ENCODE results near the gene FOXL3. TPM values are rescaled to one million over a fixed set of nuclear protein-coding genes. Genes with fewer than 3 reads are reported as not detected.

Gene FOXL3
- total and polyA plus RNA-seq, 11 donors: not detected

DNA sequence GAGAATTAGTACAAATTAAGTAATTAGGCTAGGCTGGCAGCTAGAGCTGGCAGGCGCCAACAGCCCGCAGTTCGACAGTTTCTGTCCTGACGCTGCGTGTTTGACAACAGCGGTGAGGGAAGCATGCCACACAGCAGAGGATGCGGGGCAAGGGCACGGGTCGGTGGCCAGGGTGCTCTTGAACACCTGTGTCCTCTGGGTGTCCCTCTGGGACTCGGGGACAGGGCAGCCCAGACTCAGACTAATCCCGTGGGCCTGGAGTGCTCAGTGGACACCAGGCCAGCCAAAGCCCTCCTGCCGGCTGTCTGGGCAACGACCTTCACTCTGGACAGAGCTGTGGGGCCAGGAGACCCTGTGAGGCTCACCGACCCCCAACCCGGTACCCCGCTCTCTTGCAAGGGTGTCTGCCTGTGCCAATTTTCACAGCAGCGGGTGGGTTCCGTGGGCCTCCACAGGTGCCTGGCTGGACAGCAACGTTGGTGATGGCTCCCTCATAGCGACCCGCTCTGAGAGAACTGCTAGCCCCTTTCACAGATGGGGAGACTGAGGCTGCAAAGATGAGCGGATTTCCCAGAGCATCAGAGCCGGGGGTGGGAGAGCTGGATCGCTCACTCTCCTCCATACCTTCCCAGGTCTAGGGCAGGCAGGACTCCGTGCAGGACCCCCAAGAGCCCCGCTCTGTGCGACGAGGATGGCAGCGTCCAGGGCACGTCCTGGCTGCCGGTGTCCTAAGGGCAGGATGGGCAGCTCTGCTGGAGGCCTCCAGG is 48.5 kb downstream of the FOXL3 start:
- 90 to 95% (median 93%) methylated on average over 10 to 31 of the region's 31 CpGs for WGBS, 4 donors
- DNase-seq (peak in 2 of 5 donors; percentile 16 to 23), ATAC-seq (no peak)
- no peaks in the 10 kb centered on the region for H3K36me3 ChIP-seq
- no peak overlapping the region for H3K4me3 ChIP-seq
- intact Hi-C loops (cut with DNase I): loop anchor here in 6 of 10 donors (5.0 to 10.0 kb wide), 4 partner anchors 174 to 326 kb away; partner anchors contain the start of gene PDGFA (in 3 of the 6)
- TF ChIP-seq, protein P1, sequence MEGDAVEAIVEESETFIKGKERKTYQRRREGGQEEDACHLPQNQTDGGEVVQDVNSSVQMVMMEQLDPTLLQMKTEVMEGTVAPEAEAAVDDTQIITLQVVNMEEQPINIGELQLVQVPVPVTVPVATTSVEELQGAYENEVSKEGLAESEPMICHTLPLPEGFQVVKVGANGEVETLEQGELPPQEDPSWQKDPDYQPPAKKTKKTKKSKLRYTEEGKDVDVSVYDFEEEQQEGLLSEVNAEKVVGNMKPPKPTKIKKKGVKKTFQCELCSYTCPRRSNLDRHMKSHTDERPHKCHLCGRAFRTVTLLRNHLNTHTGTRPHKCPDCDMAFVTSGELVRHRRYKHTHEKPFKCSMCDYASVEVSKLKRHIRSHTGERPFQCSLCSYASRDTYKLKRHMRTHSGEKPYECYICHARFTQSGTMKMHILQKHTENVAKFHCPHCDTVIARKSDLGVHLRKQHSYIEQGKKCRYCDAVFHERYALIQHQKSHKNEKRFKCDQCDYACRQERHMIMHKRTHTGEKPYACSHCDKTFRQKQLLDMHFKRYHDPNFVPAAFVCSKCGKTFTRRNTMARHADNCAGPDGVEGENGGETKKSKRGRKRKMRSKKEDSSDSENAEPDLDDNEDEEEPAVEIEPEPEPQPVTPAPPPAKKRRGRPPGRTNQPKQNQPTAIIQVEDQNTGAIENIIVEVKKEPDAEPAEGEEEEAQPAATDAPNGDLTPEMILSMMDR (IDR thresholded peaks at IDR 0.05): no peak
- no peak for TF ChIP-seq POLR2A (IDR thresholded peaks at IDR 0.05)
- H3K27me3 ChIP-seq: no peaks in the 10 kb centered on the region
- no peak overlapping the region for H3K27ac ChIP-seq
- peaks cover 0 to 29% (median 7%) of the 10 kb centered on the region in 12 donors for H3K4me1 ChIP-seq
- H3K9me3 ChIP-seq: no peaks in the 10 kb centered on the region

GRCh38 chr7:339062-339342 is 49.0 kb downstream of the FOXL3 start:
- no peak overlapping the region for H3K27ac ChIP-seq
- H3K4me1 ChIP-seq: peaks cover 0 to 26% (median 7%) of the 10 kb centered on the region in 12 donors
- ATAC-seq (no peak), DNase-seq (no peak)
- no peak for TF ChIP-seq POLR2A (IDR thresholded peaks at IDR 0.05)
- TF ChIP-seq, protein P1 (IDR thresholded peaks at IDR 0.05): no peak
- no peak overlapping the region for H3K4me3 ChIP-seq
- no peaks in the 10 kb centered on the region for H3K36me3 ChIP-seq
- H3K9me3 ChIP-seq: no peaks in the 10 kb centered on the region
- no peaks in the 10 kb centered on the region for H3K27me3 ChIP-seq
- intact Hi-C loops (cut with DNase I): loop anchor here in 6 of 10 donors (5.0 to 10.0 kb wide), 4 partner anchors 173 to 326 kb away; partner anchors contain the start of gene PDGFA (in 3 of the 6)
- WGBS, 4 donors: 67 to 83% (median 78%) methylated on average over 2 to 3 of the region's 3 CpGs

DNA sequence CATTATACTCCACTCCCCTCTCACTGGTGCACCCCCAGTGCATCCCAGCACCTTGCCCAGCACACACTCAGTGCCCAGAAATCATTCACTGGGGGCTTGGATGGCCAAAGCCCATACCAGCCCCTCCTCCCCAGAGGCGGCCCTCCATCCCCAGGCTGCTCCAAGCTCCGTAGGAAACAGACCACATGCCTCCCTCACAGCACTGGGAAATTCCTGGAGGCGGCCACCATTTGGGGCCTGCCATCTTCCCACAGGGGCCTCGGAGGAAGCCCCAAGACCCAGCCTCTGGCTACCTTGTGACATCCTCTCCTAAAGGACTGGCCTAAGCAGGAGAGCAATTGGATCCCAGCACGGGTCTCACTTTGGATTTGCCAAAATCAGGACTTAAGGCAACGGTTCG is 49.7 kb downstream of the FOXL3 start:
- 75 to 83% (median 80%) methylated on average over 4 to 7 of the region's 7 CpGs for WGBS, 4 donors
- H3K27ac ChIP-seq: no peak overlapping the region
- intact Hi-C loops (cut with DNase I): loop anchor here in 6 of 10 donors (5.0 to 10.0 kb wide), 4 partner anchors 173 to 325 kb away; partner anchors contain the start of gene PDGFA (in 3 of the 6)
- no peaks in the 10 kb centered on the region for H3K36me3 ChIP-seq
- TF ChIP-seq, protein P1 (IDR thresholded peaks at IDR 0.05): no peak
- TF ChIP-seq POLR2A (IDR thresholded peaks at IDR 0.05): no peak
- no peaks in the 10 kb centered on the region for H3K27me3 ChIP-seq
- H3K4me3 ChIP-seq: no peak overlapping the region
- H3K9me3 ChIP-seq: no peaks in the 10 kb centered on the region
- DNase-seq (peak in 1 of 5 donors; percentile 12), ATAC-seq (no peak)
- H3K4me1 ChIP-seq: peaks cover 0 to 26% (median 7%) of the 10 kb centered on the region in 12 donors

- WGBS, 4 donors: 74 to 87% (median 79%) methylated on average over 31 of the region's 31 CpGs
- TF ChIP-seq, protein P1 (IDR thresholded peaks at IDR 0.05): no peak
- no peak for TF ChIP-seq POLR2A (IDR thresholded peaks at IDR 0.05)
- H3K27ac ChIP-seq: peak overlapping the region in 1 of 12 donors; percentile 11
- ATAC-seq (no peak), DNase-seq (no peak)
- no peaks in the 10 kb centered on the region for H3K9me3 ChIP-seq
- H3K4me1 ChIP-seq: peaks cover 0 to 26% (median 7%) of the 10 kb centered on the region in 12 donors
- intact Hi-C loops (cut with DNase I): no loop called here
- H3K36me3 ChIP-seq: no peaks in the 10 kb centered on the region
- H3K4me3 ChIP-seq: no peak overlapping the region
- H3K27me3 ChIP-seq: no peaks in the 10 kb centered on the region
Observed at GRCh38 chr7:340200-340937, 50.4 kb downstream of the FOXL3 start.
